Measurements from ENCODE around the gene GHRHR. TPM values are rescaled to one million over a fixed set of nuclear protein-coding genes. Genes with fewer than 3 reads are reported as not detected.

Gene GHRHR
- total and polyA plus RNA-seq, 7 donors, result 0.03 to 0.16 TPM; not detected in 5

GRCh38 chr7:30950197-30950596 is 13.6 kb upstream of the GHRHR start:
- intact Hi-C loops (cut with DNase I), result no loop called here
- no peaks in the 10 kb centered on the region for H3K4me1 ChIP-seq
- ATAC-seq, result no peak
- H3K4me3 ChIP-seq, result no peak overlapping the region
- H3K27ac ChIP-seq, result no peak overlapping the region
- no peaks in the 10 kb centered on the region for H3K27me3 ChIP-seq (ENCODE audit: insufficient read depth in 3 of 3, low read length in 2 of 3)
- DNase-seq, result no peak
- TF ChIP-seq CTCF (IDR thresholded peaks at IDR 0.05), result no peak
- no peaks in the 10 kb centered on the region for H3K36me3 ChIP-seq (ENCODE audit: insufficient read depth in 1 of 2, low read depth in 1 of 2)
- H3K9me3 ChIP-seq, result no peaks in the 10 kb centered on the region

- DNase-seq, result no peak
- no peak for TF ChIP-seq CTCF (IDR thresholded peaks at IDR 0.05)
- no peaks in the 10 kb centered on the region for H3K36me3 ChIP-seq (ENCODE audit: insufficient read depth in 1 of 2, low read depth in 1 of 2)
- H3K9me3 ChIP-seq, result no peaks in the 10 kb centered on the region
- H3K4me1 ChIP-seq, result no peaks in the 10 kb centered on the region
- intact Hi-C loops (cut with DNase I), result no loop called here
- WGBS, 3 donors, result 49 to 65% (median 57%) methylated on average over 4 of the region's 4 CpGs
- H3K27me3 ChIP-seq (ENCODE audit: insufficient read depth in 3 of 3, low read length in 2 of 3), result no peaks in the 10 kb centered on the region
- no peak overlapping the region for H3K4me3 ChIP-seq
- H3K27ac ChIP-seq, result no peak overlapping the region
- ATAC-seq, result no peak
These were observed 8.8 kb upstream of the GHRHR start for GRCh38 chr7:30954914-30955313.

- DNase-seq, result no peak
- no peak for ATAC-seq
- intact Hi-C loops (cut with DNase I), result no loop called here
- WGBS, 3 donors, result 96 to 100% (median 100%) methylated on average over 1 of the region's 1 CpG
- Histone ChIP-seq H3K27ac (no peak overlapping the region), H3K36me3 (ENCODE audit: insufficient read depth in 1 of 2, low read depth in 1 of 2) (no peaks in the 10 kb centered on the region), H3K4me1 (no peaks in the 10 kb centered on the region), H3K9me3 (no peaks in the 10 kb centered on the region), H3K4me3 (no peak overlapping the region), H3K27me3 (ENCODE audit: insufficient read depth in 3 of 3, low read length in 2 of 3) (no peaks in the 10 kb centered on the region)
- no peak for TF ChIP-seq CTCF (IDR thresholded peaks at IDR 0.05)
These were observed 7.0 kb upstream of the GHRHR start for GRCh38 chr7:30956704-30957103.

- Histone ChIP-seq H3K4me3 (no peak overlapping the region), H3K4me1 (no peaks in the 10 kb centered on the region), H3K27ac (no peak overlapping the region), H3K9me3 (no peaks in the 10 kb centered on the region), H3K27me3 (ENCODE audit: insufficient read depth in 3 of 3, low read length in 2 of 3) (no peaks in the 10 kb centered on the region), H3K36me3 (ENCODE audit: insufficient read depth in 1 of 2, low read depth in 1 of 2) (no peaks in the 10 kb centered on the region)
- no peak for TF ChIP-seq CTCF (IDR thresholded peaks at IDR 0.05)
- intact Hi-C loops (cut with DNase I), result no loop called here
- ATAC-seq (no peak), DNase-seq (no peak)
- 51 to 67% (median 59%) methylated on average over 3 to 4 of the region's 4 CpGs for WGBS, 3 donors
These were observed 1.6 kb downstream of the GHRHR start for GRCh38 chr7:30965372-30965771.

GRCh38 chr7:30965883-30966282 is 2.1 kb downstream of the GHRHR start:
- DNase-seq (no peak), ATAC-seq (no peak)
- Histone ChIP-seq H3K9me3 (no peaks in the 10 kb centered on the region), H3K27me3 (ENCODE audit: insufficient read depth in 3 of 3, low read length in 2 of 3) (no peaks in the 10 kb centered on the region), H3K27ac (no peak overlapping the region), H3K36me3 (ENCODE audit: insufficient read depth in 1 of 2, low read depth in 1 of 2) (no peaks in the 10 kb centered on the region), H3K4me3 (no peak overlapping the region), H3K4me1 (no peaks in the 10 kb centered on the region)
- no peak for TF ChIP-seq CTCF (IDR thresholded peaks at IDR 0.05)
- 87 to 88% (median 87%) methylated on average over 9 of the region's 9 CpGs for WGBS, 3 donors
- intact Hi-C loops (cut with DNase I), result no loop called here
